Esophagus squamous epithelium (tissue), 4 donors: ENCODE measurements around the gene FRMPD4.
"Not testable (repeated sequence)": the region's sequence is repeated elsewhere in the genome, so short reads cannot be mapped to it uniquely, and the experiment has no call there.

Source experiments
- CTCF ChIP-seq, 6 experiments: fragments of 450-650 bp in 4 of 6; fragments of 200-600 bp in 2 of 6; sonication (generic) in 2 of 6; IDR thresholded peaks; one replicate each; pipeline ENCODE4 v1.5.1; 2016 to 2019; ENCODE audit warnings: antibody characterized with exemption in 6 of 6, mild to moderate bottlenecking in 4 of 6, moderate library complexity in 4 of 6
- POLR2A ChIP-seq, 4 donors: fragments of 450-650 bp; IDR thresholded peaks; one replicate each; pipeline ENCODE4 v1.6.1; 2017; ENCODE audit warnings: antibody characterized with exemption in 4 of 4, mild to moderate bottlenecking in 4 of 4, moderate library complexity in 3 of 4

DNA sequence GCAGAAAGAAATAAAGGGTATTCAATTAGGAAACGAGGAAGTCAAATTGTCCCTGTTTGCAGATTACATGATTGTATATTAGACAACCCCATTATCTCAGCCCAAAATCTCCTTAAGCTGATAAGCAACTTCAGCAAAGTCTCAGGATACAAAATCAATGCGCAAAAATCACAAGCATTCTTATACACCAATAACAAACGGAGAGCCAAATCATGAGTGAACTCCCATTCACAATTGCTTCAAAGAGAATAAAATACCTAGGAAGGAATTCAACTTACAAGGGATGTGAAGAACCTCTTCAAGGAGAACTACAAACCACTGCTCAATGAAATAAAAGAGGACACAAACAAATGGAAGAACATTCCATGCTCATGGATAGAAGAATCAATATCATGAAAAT is 404.0 kb downstream of the FRMPD4 start:
- TF ChIP-seq POLR2A, CTCF (IDR thresholded peaks at IDR 0.05): not testable (repeated sequence)
